ENCODE measurements around the gene SLC22A7.

DNA sequence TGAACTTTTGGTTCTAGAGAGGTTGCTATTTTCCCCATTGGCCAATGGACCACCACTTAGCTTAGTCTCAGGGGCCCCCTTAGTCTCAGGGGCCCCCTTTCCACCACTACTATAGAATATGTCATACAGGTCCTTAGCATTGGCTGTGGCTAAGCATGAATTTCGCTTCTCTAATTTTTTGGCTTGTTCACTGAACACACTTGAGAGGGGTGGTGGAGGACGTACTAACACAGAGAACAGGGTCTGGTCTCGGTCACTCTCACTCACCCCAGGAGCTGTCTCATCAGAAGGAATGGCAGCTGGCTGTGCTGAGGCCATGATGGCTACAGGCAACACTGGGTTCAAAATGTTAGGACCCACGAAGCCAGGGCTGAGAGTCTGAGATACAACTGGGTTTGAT is 41.1 kb downstream of the SLC22A7 start:
- TF ChIP-seq, protein P1, sequence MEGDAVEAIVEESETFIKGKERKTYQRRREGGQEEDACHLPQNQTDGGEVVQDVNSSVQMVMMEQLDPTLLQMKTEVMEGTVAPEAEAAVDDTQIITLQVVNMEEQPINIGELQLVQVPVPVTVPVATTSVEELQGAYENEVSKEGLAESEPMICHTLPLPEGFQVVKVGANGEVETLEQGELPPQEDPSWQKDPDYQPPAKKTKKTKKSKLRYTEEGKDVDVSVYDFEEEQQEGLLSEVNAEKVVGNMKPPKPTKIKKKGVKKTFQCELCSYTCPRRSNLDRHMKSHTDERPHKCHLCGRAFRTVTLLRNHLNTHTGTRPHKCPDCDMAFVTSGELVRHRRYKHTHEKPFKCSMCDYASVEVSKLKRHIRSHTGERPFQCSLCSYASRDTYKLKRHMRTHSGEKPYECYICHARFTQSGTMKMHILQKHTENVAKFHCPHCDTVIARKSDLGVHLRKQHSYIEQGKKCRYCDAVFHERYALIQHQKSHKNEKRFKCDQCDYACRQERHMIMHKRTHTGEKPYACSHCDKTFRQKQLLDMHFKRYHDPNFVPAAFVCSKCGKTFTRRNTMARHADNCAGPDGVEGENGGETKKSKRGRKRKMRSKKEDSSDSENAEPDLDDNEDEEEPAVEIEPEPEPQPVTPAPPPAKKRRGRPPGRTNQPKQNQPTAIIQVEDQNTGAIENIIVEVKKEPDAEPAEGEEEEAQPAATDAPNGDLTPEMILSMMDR (IDR thresholded peaks at IDR 0.05), result no peak
- no peak for TF ChIP-seq EZH2 (IDR thresholded peaks at IDR 0.05)

Data from neural progenitor cell (in vitro differentiated cells).